Central memory CD8-positive, alpha-beta T cell (primary cell): ENCODE results near the gene TSPAN1.

Experiments
- ATAC-seq: fragments of 150-1000 bp; cut with Tn5 transposase; replicated peaks from 2 replicates; pipeline ENCODE4 v1.10.0; 2022; ENCODE audit warnings: mild to moderate bottlenecking, moderate FRiP score, moderate number of reproducible peaks; ENCODE audit not compliant: poor library complexity, severe bottlenecking; ENCODE audit errors: extremely low read depth
- DNase-seq, 2 donors: peaks; one replicate each; pipeline ENCODE4 v3.0.0; 2021; ENCODE audit warnings: low spot score in 2 of 2
- H3K27ac Mint-ChIP-seq: one replicate; pipeline ENCODE4 v1.8.0; 2022; ENCODE audit warnings: low read depth, mild to moderate bottlenecking, moderate library complexity, mixed read lengths
- H3K27me3 Mint-ChIP-seq: one replicate; pipeline ENCODE4 v1.8.0; 2022; ENCODE audit warnings: mixed read lengths
- H3K36me3 Mint-ChIP-seq: one replicate; pipeline ENCODE4 v1.8.0; 2022; ENCODE audit warnings: mild to moderate bottlenecking, moderate library complexity, mixed read lengths; ENCODE audit not compliant: insufficient read depth
- H3K4me1 Mint-ChIP-seq: one replicate; pipeline ENCODE4 v1.8.0; 2022; ENCODE audit warnings: mixed read lengths
- H3K4me3 Mint-ChIP-seq: one replicate; pipeline ENCODE4 v1.8.0; 2022; ENCODE audit warnings: mild to moderate bottlenecking, moderate library complexity, mixed read lengths
- H3K9me3 Mint-ChIP-seq: one replicate; pipeline ENCODE4 v1.8.0; 2022; ENCODE audit warnings: mixed read lengths

The TSPAN1 gene

GRCh38 chr1:46183926-46184557 is 9.2 kb downstream of the TSPAN1 start:
- Mint-ChIP-seq H3K36me3 (peaks cover 2% of the 10 kb centered on the region), H3K9me3 (no peaks in the 10 kb centered on the region), H3K4me1 (peaks cover 16% of the 10 kb centered on the region), H3K27me3 (no peaks in the 10 kb centered on the region), H3K4me3 (no peak overlapping the region), H3K27ac (no peak overlapping the region)
- ATAC-seq (peak; percentile 33), DNase-seq (no peak)

- no peak for ATAC-seq
- Mint-ChIP-seq H3K4me3 (no peak overlapping the region), H3K4me1 (peaks cover 16% of the 10 kb centered on the region), H3K9me3 (no peaks in the 10 kb centered on the region), H3K36me3 (peaks cover 10% of the 10 kb centered on the region), H3K27ac (peak overlapping the region; percentile 12), H3K27me3 (no peaks in the 10 kb centered on the region)
- DNase-seq: no peak
Measured at GRCh38 chr1:46184920-46185658, 10.2 kb downstream of the TSPAN1 start.

GRCh38 chr1:46186076-46186475 is 11.2 kb downstream of the TSPAN1 start:
- no peak overlapping the region for H3K4me3 Mint-ChIP-seq

GRCh38 chr1:46187106-46187869 is 12.4 kb downstream of the TSPAN1 start:
- Mint-ChIP-seq H3K4me3 (no peak overlapping the region), H3K36me3 (peaks cover 13% of the 10 kb centered on the region), H3K4me1 (peaks cover 16% of the 10 kb centered on the region), H3K9me3 (no peaks in the 10 kb centered on the region), H3K27ac (no peak overlapping the region), H3K27me3 (no peaks in the 10 kb centered on the region)
- ATAC-seq (no peak), DNase-seq (no peak)

More at GRCh38 chr1:46186076-46186475, 11.2 kb downstream of the TSPAN1 start:
- H3K27ac Mint-ChIP-seq: no peak overlapping the region
- H3K4me1 Mint-ChIP-seq: peaks cover 16% of the 10 kb centered on the region
- H3K27me3 Mint-ChIP-seq: no peaks in the 10 kb centered on the region
- H3K36me3 Mint-ChIP-seq: peaks cover 13% of the 10 kb centered on the region
- no peaks in the 10 kb centered on the region for H3K9me3 Mint-ChIP-seq
- DNase-seq: no peak
- no peak for ATAC-seq

- ATAC-seq: no peak
- no peak for DNase-seq
- no peak overlapping the region for H3K27ac Mint-ChIP-seq
- peaks cover 17% of the 10 kb centered on the region for H3K36me3 Mint-ChIP-seq
- H3K9me3 Mint-ChIP-seq: no peaks in the 10 kb centered on the region
- H3K4me3 Mint-ChIP-seq: no peak overlapping the region
- H3K27me3 Mint-ChIP-seq: no peaks in the 10 kb centered on the region
- H3K4me1 Mint-ChIP-seq: peaks cover 16% of the 10 kb centered on the region
Measured at GRCh38 chr1:46188295-46189030, 13.6 kb downstream of the TSPAN1 start.

GRCh38 chr1:46190539-46190938 is 15.7 kb downstream of the TSPAN1 start:
- DNase-seq (no peak), ATAC-seq (no peak)
- H3K4me3 Mint-ChIP-seq: no peak overlapping the region
- H3K36me3 Mint-ChIP-seq: peaks cover 17% of the 10 kb centered on the region
- H3K27me3 Mint-ChIP-seq: no peaks in the 10 kb centered on the region
- H3K27ac Mint-ChIP-seq: no peak overlapping the region
- peaks cover 6% of the 10 kb centered on the region for H3K4me1 Mint-ChIP-seq
- H3K9me3 Mint-ChIP-seq: no peaks in the 10 kb centered on the region

- Mint-ChIP-seq H3K4me3 (no peak overlapping the region), H3K4me1 (peaks cover 9% of the 10 kb centered on the region), H3K27ac (no peak overlapping the region), H3K36me3 (peaks cover 17% of the 10 kb centered on the region), H3K9me3 (no peaks in the 10 kb centered on the region), H3K27me3 (no peaks in the 10 kb centered on the region)
- ATAC-seq: no peak
- DNase-seq: no peak
Measured at GRCh38 chr1:46191033-46191701, 16.3 kb downstream of the TSPAN1 start.

GRCh38 chr1:46192171-46192570 is 17.3 kb downstream of the TSPAN1 start:
- no peak for ATAC-seq
- peaks cover 17% of the 10 kb centered on the region for H3K36me3 Mint-ChIP-seq

GRCh38 chr1:46193285-46193684 is 18.4 kb downstream of the TSPAN1 start:
- Mint-ChIP-seq H3K36me3 (peaks cover 17% of the 10 kb centered on the region), H3K27me3 (no peaks in the 10 kb centered on the region), H3K27ac (no peak overlapping the region)

More at GRCh38 chr1:46192171-46192570, 17.3 kb downstream of the TSPAN1 start:
- Mint-ChIP-seq H3K4me3 (no peak overlapping the region), H3K4me1 (peaks cover 17% of the 10 kb centered on the region), H3K27me3 (no peaks in the 10 kb centered on the region), H3K27ac (no peak overlapping the region), H3K9me3 (no peaks in the 10 kb centered on the region)
- DNase-seq: no peak

GRCh38 chr1:46193984-46194570 is 19.2 kb downstream of the TSPAN1 start:
- ATAC-seq: no peak
- Mint-ChIP-seq H3K36me3 (peaks cover 18% of the 10 kb centered on the region), H3K9me3 (no peaks in the 10 kb centered on the region), H3K27ac (no peak overlapping the region), H3K4me1 (peaks cover 21% of the 10 kb centered on the region), H3K27me3 (no peaks in the 10 kb centered on the region), H3K4me3 (no peak overlapping the region)
- DNase-seq: no peak

More at GRCh38 chr1:46193285-46193684, 18.4 kb downstream of the TSPAN1 start:
- no peak overlapping the region for H3K4me3 Mint-ChIP-seq
- H3K9me3 Mint-ChIP-seq: no peaks in the 10 kb centered on the region
- DNase-seq: no peak
- ATAC-seq: no peak
- peaks cover 21% of the 10 kb centered on the region for H3K4me1 Mint-ChIP-seq

- H3K9me3 Mint-ChIP-seq: no peaks in the 10 kb centered on the region
- H3K36me3 Mint-ChIP-seq: peaks cover 12% of the 10 kb centered on the region
- H3K4me3 Mint-ChIP-seq: no peak overlapping the region
- ATAC-seq: no peak
- peaks cover 21% of the 10 kb centered on the region for H3K4me1 Mint-ChIP-seq
- no peak for DNase-seq
- H3K27ac Mint-ChIP-seq: peak overlapping the region; percentile 3
- H3K27me3 Mint-ChIP-seq: no peaks in the 10 kb centered on the region
Measured at GRCh38 chr1:46194641-46195193, 19.8 kb downstream of the TSPAN1 start.
